Calu3 (cell line): Measurements from ENCODE around the gene TRAF3. TPM values are rescaled to one million over a fixed set of nuclear protein-coding genes. Genes with fewer than 3 reads are reported as not detected.
A peak's percentile ranks its signal among the peaks of the same experiment; 100 is the strongest.

Experiments used
- BruUV-seq: library from RNA; stranded (reverse); fragments of 400-500 nt; replicated peaks from 2 replicates; lab custom pipeline; 2021; lab: Mats Ljungman, UMichigan
- CTCF ChIA-PET: fragments of 300-600 bp; sonication (Branson Sonifier 250); formaldehyde crosslinking; loops from one replicate; lab custom pipeline; 2022; ENCODE audit warnings: antibody characterized with exemption; lab: Charles Lee
- DNase-seq: peaks from one replicate; pipeline ENCODE4 v3.0.0; 2022
- H3K27ac Mint-ChIP-seq: one replicate; pipeline ENCODE4 v1.8.0; 2022; ENCODE audit warnings: mixed read lengths; ENCODE audit not compliant: unreplicated experiment
- H3K27me3 Mint-ChIP-seq: one replicate; pipeline ENCODE4 v1.8.0; 2022; ENCODE audit warnings: mixed read lengths; ENCODE audit not compliant: unreplicated experiment
- H3K36me3 Mint-ChIP-seq: one replicate; pipeline ENCODE4 v1.8.0; 2022; ENCODE audit warnings: mild to moderate bottlenecking, moderate library complexity, mixed read lengths; ENCODE audit not compliant: insufficient read depth, unreplicated experiment
- H3K4me1 Mint-ChIP-seq: one replicate; pipeline ENCODE4 v1.8.0; 2022; ENCODE audit warnings: mild to moderate bottlenecking, low read depth, mixed read lengths; ENCODE audit not compliant: unreplicated experiment
- H3K4me3 Mint-ChIP-seq: one replicate; pipeline ENCODE4 v1.8.0; 2022; ENCODE audit warnings: mild to moderate bottlenecking, low read depth, moderate library complexity, mixed read lengths; ENCODE audit not compliant: unreplicated experiment
- H3K9me3 Mint-ChIP-seq: one replicate; pipeline ENCODE4 v1.8.0; 2022; ENCODE audit warnings: low read depth, mixed read lengths; ENCODE audit not compliant: unreplicated experiment
- CTCF ChIP-seq: fragments of 200-600 bp; IDR thresholded peaks from one replicate; pipeline ENCODE4 v1.8.0; 2022; ENCODE audit warnings: antibody characterized with exemption; ENCODE audit not compliant: unreplicated experiment
- intact Hi-C: fragments of 100-400 bp; cut with micrococcal nuclease; formaldehyde crosslinking; loops from one replicate; pipeline ENCODE4 v1.10.0; 2022; ENCODE audit not compliant: unreplicated experiment
- total RNA-seq: library from RNA; stranded (reverse); gene quantifications from 2 replicates; pipeline ENCODE4 v1.2.3, GENCODE V29; 2022

TRAF3 gene
- total RNA-seq, 1 experiment from 2014 or later, result 24.2 TPM

DNA sequence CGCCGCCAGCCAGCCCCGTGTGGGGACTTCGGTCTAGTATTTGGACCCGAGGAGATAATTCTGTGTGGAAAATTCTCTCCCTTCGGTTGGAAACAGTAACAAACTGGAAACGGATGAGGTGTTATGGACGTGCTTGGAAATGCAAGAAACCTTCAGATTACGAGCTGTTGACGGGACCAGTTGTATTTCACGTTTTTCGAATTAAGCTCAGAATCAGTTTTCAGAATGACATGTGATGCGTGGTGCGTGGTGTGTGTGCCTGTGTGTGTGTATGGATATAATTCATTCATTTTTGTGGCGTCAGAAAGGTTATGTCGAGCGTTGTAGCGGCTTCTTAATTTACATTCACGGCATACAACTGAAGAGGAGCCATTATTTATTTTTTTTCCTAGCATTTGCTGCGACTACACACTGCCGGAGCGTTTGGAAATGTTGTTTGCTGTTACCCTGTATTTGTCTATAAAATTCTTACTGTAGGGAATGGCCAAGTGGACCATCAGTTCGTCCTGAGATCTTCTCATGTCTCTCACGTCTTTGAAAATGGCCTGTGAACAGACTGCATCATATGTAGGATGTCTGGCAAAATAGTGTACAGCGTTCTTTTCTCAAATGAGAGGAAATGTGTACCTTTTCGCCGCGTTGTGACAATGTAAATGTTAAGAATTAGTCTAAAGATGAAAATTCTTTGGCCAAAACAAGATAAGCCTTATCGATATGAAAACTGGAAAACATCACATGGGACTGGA, 1.3 kb downstream of the TRAF3 start:
- CTCF ChIA-PET, result no interaction called here
- TSS peak; percentile 71 for BruUV-seq
- peaks cover 22% of the 10 kb centered on the region for H3K36me3 Mint-ChIP-seq
- peaks cover 24% of the 10 kb centered on the region for H3K4me1 Mint-ChIP-seq
- peak overlapping the region; percentile 73 for H3K27ac Mint-ChIP-seq
- peak overlapping the region; percentile 86 for H3K4me3 Mint-ChIP-seq
- no peaks in the 10 kb centered on the region for H3K9me3 Mint-ChIP-seq
- H3K27me3 Mint-ChIP-seq, result no peaks in the 10 kb centered on the region
- no peak for TF ChIP-seq CTCF
- no peak for DNase-seq
- intact Hi-C loops, result loop anchor here (10.0 kb wide), 2 partner anchors 84 to 146 kb away; partner anchors contain the start of gene AMN

- no TSS peak for BruUV-seq
- no peak for TF ChIP-seq CTCF
Observed at GRCh38 chr14:102779084-102779462, 1.8 kb downstream of the TRAF3 start.

DNA sequence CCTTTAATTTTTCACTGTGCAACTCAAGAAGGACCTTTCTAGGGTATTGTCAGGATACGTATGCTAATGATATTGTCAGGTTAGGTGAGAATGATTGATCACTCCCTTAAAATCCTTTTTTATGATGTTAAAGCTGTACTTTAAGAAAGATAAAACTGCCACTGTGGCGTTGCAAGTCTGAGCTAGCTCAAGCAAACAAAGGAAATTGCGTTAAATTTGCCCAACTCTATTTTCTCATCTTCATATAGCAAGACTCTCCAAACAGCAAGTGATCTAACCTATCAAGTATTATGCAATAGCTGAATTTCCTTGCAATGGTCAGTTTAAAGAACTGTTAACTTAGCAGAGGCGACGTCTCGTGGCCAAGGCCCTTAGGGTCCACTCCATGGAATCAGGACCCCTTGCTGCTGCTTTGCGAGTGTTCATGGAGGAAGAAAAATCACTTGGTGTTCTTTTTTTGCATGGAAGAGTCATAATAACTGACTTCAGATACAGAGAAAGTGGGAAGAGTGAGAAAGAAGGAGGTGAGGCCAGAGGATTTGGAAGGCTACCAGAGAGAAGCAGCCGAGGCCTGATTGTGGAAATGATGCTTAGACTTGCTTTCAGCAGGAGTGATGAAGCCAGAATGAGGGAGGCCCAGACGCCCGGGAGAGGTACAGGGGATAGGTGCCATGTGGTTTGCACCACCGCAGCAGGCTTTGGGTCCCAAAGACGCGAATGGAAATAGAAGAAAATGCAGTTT, 2.5 kb downstream of the TRAF3 start:
- Mint-ChIP-seq H3K36me3 (peaks cover 22% of the 10 kb centered on the region), H3K4me3 (peak overlapping the region; percentile 86), H3K27me3 (no peaks in the 10 kb centered on the region), H3K9me3 (no peaks in the 10 kb centered on the region), H3K27ac (no peak overlapping the region), H3K4me1 (peaks cover 24% of the 10 kb centered on the region)
- no peak for TF ChIP-seq CTCF
- no TSS peak for BruUV-seq
- intact Hi-C loops, result loop anchor here (10.0 kb wide), 2 partner anchors 85 to 145 kb away; partner anchors contain the start of gene AMN
- CTCF ChIA-PET, result no interaction called here
- no peak for DNase-seq

More at GRCh38 chr14:102779084-102779462, 1.8 kb downstream of the TRAF3 start:
- CTCF ChIA-PET, result no interaction called here
- Mint-ChIP-seq H3K4me3 (peak overlapping the region; percentile 86), H3K36me3 (peaks cover 22% of the 10 kb centered on the region), H3K27me3 (no peaks in the 10 kb centered on the region), H3K27ac (peak overlapping the region; percentile 73), H3K4me1 (peaks cover 24% of the 10 kb centered on the region), H3K9me3 (no peaks in the 10 kb centered on the region)
- no peak for DNase-seq
- intact Hi-C loops, result loop anchor here (10.0 kb wide), 2 partner anchors 84 to 146 kb away; partner anchors contain the start of gene AMN

GRCh38 chr14:102781063-102781462, 3.8 kb downstream of the TRAF3 start:
- no peak for TF ChIP-seq CTCF
- Mint-ChIP-seq H3K36me3 (peaks cover 22% of the 10 kb centered on the region), H3K4me3 (no peak overlapping the region), H3K27me3 (no peaks in the 10 kb centered on the region), H3K9me3 (no peaks in the 10 kb centered on the region), H3K27ac (no peak overlapping the region), H3K4me1 (peaks cover 35% of the 10 kb centered on the region)
- intact Hi-C loops, result no loop called here
- CTCF ChIA-PET, result no interaction called here
- no TSS peak for BruUV-seq
- DNase-seq, result no peak
